Liver (tissue), 9 donors: ENCODE results near the gene CDH20. TPM values are rescaled to one million over a fixed set of nuclear protein-coding genes. Genes with fewer than 3 reads are reported as not detected.

Experiments
- DNase-seq: peaks from one replicate; pipeline ENCODE4 v3.0.0-alpha.2; 2017; ENCODE audit warnings: low spot score
- H3K27ac ChIP-seq, 2 donors: one replicate each; pipeline ENCODE4 v1.7.0; 2013; ENCODE audit warnings: inconsistent platforms in 2 of 2, low read length in 2 of 2, control low read depth in 1 of 2, low read depth in 1 of 2, mild to moderate bottlenecking in 1 of 2
- H3K27me3 ChIP-seq, 4 donors: one replicate each; pipeline versions ENCODE4 v1.6.1 to v1.7.0; 2013; ENCODE audit warnings: low read length in 3 of 4, inconsistent platforms in 1 of 4, mild to moderate bottlenecking in 1 of 4, moderate library complexity in 1 of 4; ENCODE audit not compliant: control insufficient read depth in 4 of 4, insufficient read depth in 4 of 4
- H3K36me3 ChIP-seq, 4 donors: one replicate each; pipeline versions ENCODE4 v1.6.1 to v1.7.0; 2013; ENCODE audit warnings: low read length in 3 of 4, mild to moderate bottlenecking in 3 of 4, low read depth in 1 of 4, moderate library complexity in 1 of 4; ENCODE audit not compliant: control insufficient read depth in 4 of 4, insufficient read depth in 3 of 4
- H3K4me1 ChIP-seq, 4 donors: one replicate each; pipeline versions ENCODE4 v1.6.1 to v1.7.0; 2013; ENCODE audit warnings: low read length in 3 of 4, mild to moderate bottlenecking in 3 of 4, moderate library complexity in 1 of 4; ENCODE audit not compliant: control insufficient read depth in 4 of 4, insufficient read depth in 4 of 4
- H3K4me3 ChIP-seq, 3 donors: one replicate each; pipeline versions ENCODE4 v1.6.1 to v1.7.0; 2013; ENCODE audit warnings: low read length in 3 of 3, control low read depth in 1 of 3, low read depth in 1 of 3, mild to moderate bottlenecking in 1 of 3
- H3K9ac ChIP-seq, 2 donors: one replicate each; pipeline ENCODE4 v1.7.0; 2013; ENCODE audit warnings: low read length in 2 of 2, mild to moderate bottlenecking in 2 of 2, moderate library complexity in 2 of 2, control low read depth in 1 of 2, low read depth in 1 of 2
- H3K9me3 ChIP-seq, 4 donors: one replicate each; pipeline versions ENCODE4 v1.6.1 to v1.7.0; 2013; ENCODE audit warnings: low read length in 3 of 4; ENCODE audit not compliant: control insufficient read depth in 4 of 4
- CTCF ChIP-seq: fragments of 150-350 bp; IDR thresholded peaks from 2 replicates; pipeline ENCODE4 v1.5.1; 2017; ENCODE audit warnings: improper control_type of control experiment, low read depth, low read length; ENCODE audit not compliant: missing input control
- EGR1 ChIP-seq, 2 donors: IDR thresholded peaks; 2 replicates each; pipeline ENCODE4 v1.6.1; 2016 to 2018; ENCODE audit warnings: antibody characterized with exemption in 2 of 2, low read depth in 2 of 2
- FOXA1 ChIP-seq: IDR thresholded peaks from 2 replicates; pipeline ENCODE4 v1.6.1; 2016; ENCODE audit warnings: antibody characterized with exemption
- FOXA2 ChIP-seq: IDR thresholded peaks from 2 replicates; pipeline ENCODE4 v1.6.1; 2016; ENCODE audit warnings: antibody characterized with exemption
- GABPA ChIP-seq, 2 donors: IDR thresholded peaks in 1 of 2; conservative IDR thresholded peaks in 1 of 2; 2 replicates each; pipeline ENCODE4 v1.6.1; 2016; ENCODE audit warnings: antibody characterized with exemption in 2 of 2, mild to moderate bottlenecking in 1 of 2, moderate library complexity in 1 of 2
- HNF4G ChIP-seq: IDR thresholded peaks from 2 replicates; pipeline ENCODE4 v1.6.1; 2016; ENCODE audit warnings: antibody characterized with exemption
- JUND ChIP-seq, 2 donors: IDR thresholded peaks; 2 replicates each; pipeline ENCODE4 v1.6.1; 2016; ENCODE audit warnings: antibody characterized with exemption in 2 of 2
- NR2F2 ChIP-seq: IDR thresholded peaks from 2 replicates; pipeline ENCODE4 v1.6.1; 2016; ENCODE audit warnings: antibody characterized with exemption
- RAD21 ChIP-seq, 2 donors: IDR thresholded peaks; 2 replicates each; pipeline ENCODE4 v1.6.1; 2016; ENCODE audit warnings: antibody characterized with exemption in 2 of 2, mild to moderate bottlenecking in 2 of 2
- RXRA ChIP-seq, 2 donors: IDR thresholded peaks; 2 replicates each; pipeline ENCODE4 v1.6.1; 2017 to 2018; ENCODE audit warnings: antibody characterized with exemption in 2 of 2, mild to moderate bottlenecking in 1 of 2
- SP1 ChIP-seq: IDR thresholded peaks from 2 replicates; pipeline ENCODE4 v1.6.1; 2018; ENCODE audit warnings: antibody characterized with exemption, mild to moderate bottlenecking
- TAF1 ChIP-seq: conservative IDR thresholded peaks from 2 replicates; pipeline ENCODE4 v1.6.1; 2016; ENCODE audit warnings: antibody characterized with exemption, mild to moderate bottlenecking
- YY1 ChIP-seq: IDR thresholded peaks from 2 replicates; pipeline ENCODE4 v1.6.1; 2016; ENCODE audit warnings: antibody characterized with exemption, mild to moderate bottlenecking
- ZBTB33 ChIP-seq: IDR thresholded peaks from 2 replicates; pipeline ENCODE4 v1.6.1; 2016; ENCODE audit warnings: antibody characterized with exemption
- WGBS: extraction: QIAGEN DNeasy Blood & Tissue Kit; methylation state at CpG from one replicate; pipeline ENCODE4 v1.1.7; 2013; 5-methylcytosine and 5-hydroxymethylcytosine counted together
- polyA plus RNA-seq, 2 donors: library from polyadenylated mRNA; stranded (reverse) in 1 of 2; unstranded in 1 of 2; fragments of 200-250 nt in 1 of 2; fragments of >200 nt in 1 of 2; fragmentation: Nextera tagmentation in 1 of 2; extraction: Ambion mirVana in 1 of 2; gene quantifications; one replicate each; pipeline versions ENCODE4 v1.2.1 to v1.2.3, GENCODE V29; 2013 to 2015
- total RNA-seq, 2 donors: library from RNA; depleted of rRNA; stranded (reverse); fragments of >200 nt; gene quantifications; one replicate each; pipeline ENCODE4 v1.2.3, GENCODE V29; 2014
- TF ChIP-seq, protein P1 (sequence below): IDR thresholded peaks from 2 replicates; pipeline ENCODE4 v1.6.1; 2016; ENCODE audit warnings: antibody characterized with exemption
- TF ChIP-seq, protein P2 (sequence below): IDR thresholded peaks from 2 replicates; pipeline ENCODE4 v1.6.1; 2016; ENCODE audit warnings: antibody characterized with exemption
- donor health status: healthy.
- donor health status: healthy.
- donor health status: healthy.
- donor health status: healthy.
- donor health status: healthy.

CDH20 gene
- total and polyA plus RNA-seq, 4 donors, result 0.08 to 0.11 (median 0.09) TPM; not detected in 1

- Histone ChIP-seq H3K27ac (no peak overlapping the region), H3K9ac (no peak overlapping the region), H3K9me3 (no peaks in the 10 kb centered on the region), H3K4me3 (no peak overlapping the region), H3K36me3 (no peaks in the 10 kb centered on the region), H3K4me1 (peaks cover 2 to 12% (median 8%) of the 10 kb centered on the region in 4 donors), H3K27me3 (peaks cover 0 to 14% (median 3%) of the 10 kb centered on the region in 4 donors)
- no peak for DNase-seq
- TF ChIP-seq RAD21 (IDR thresholded peaks at IDR 0.05), result no peak
- TF ChIP-seq, protein P1, sequence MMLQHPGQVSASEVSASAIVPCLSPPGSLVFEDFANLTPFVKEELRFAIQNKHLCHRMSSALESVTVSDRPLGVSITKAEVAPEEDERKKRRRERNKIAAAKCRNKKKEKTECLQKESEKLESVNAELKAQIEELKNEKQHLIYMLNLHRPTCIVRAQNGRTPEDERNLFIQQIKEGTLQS, result no peak
- 74% methylated on average over 3 of the region's 3 CpGs for WGBS
These were observed 4.3 kb downstream of the CDH20 start for GRCh38 chr18:61337527-61337926.

- Histone ChIP-seq H3K27me3 (peaks cover 0 to 7% (median 1%) of the 10 kb centered on the region in 4 donors), H3K4me3 (no peak overlapping the region), H3K4me1 (peaks cover 0 to 3% (median 0%) of the 10 kb centered on the region in 4 donors), H3K9ac (no peak overlapping the region), H3K27ac (no peak overlapping the region), H3K36me3 (no peaks in the 10 kb centered on the region), H3K9me3 (no peaks in the 10 kb centered on the region)
- no peak for TF ChIP-seq NR2F2
- no peak for TF ChIP-seq ZBTB33
- no peak for TF ChIP-seq FOXA1
- no peak for TF ChIP-seq CTCF
- no peak for TF ChIP-seq RAD21 (IDR thresholded peaks at IDR 0.05)
- TF ChIP-seq, protein P2, sequence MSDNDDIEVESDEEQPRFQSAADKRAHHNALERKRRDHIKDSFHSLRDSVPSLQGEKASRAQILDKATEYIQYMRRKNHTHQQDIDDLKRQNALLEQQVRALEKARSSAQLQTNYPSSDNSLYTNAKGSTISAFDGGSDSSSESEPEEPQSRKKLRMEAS, result no peak
- DNase-seq, result no peak
- 0% methylated on average over 1 of the region's 1 CpG for WGBS
These were observed 6.9 kb downstream of the CDH20 start for GRCh38 chr18:61340148-61340547.

- Histone ChIP-seq H3K36me3 (no peaks in the 10 kb centered on the region), H3K9ac (no peak overlapping the region), H3K9me3 (no peaks in the 10 kb centered on the region), H3K27me3 (peaks cover 0 to 2% (median 0%) of the 10 kb centered on the region in 4 donors), H3K4me3 (no peak overlapping the region), H3K27ac (no peak overlapping the region), H3K4me1 (no peaks in the 10 kb centered on the region)
- DNase-seq, result no peak
- no peak for TF ChIP-seq CTCF
- TF ChIP-seq ZBTB33, result no peak
- no peak for TF ChIP-seq TAF1
- TF ChIP-seq RXRA (IDR thresholded peaks at IDR 0.05), result no peak
- no peak for TF ChIP-seq RAD21 (IDR thresholded peaks at IDR 0.05)
- no peak for TF ChIP-seq JUND (IDR thresholded peaks at IDR 0.05)
- TF ChIP-seq, protein P2, result no peak
- no peak for TF ChIP-seq SP1
- no peak for TF ChIP-seq NR2F2
- TF ChIP-seq, protein P1, result no peak
- no peak for TF ChIP-seq YY1
- no peak for TF ChIP-seq EGR1 (IDR thresholded peaks at IDR 0.05; ENCODE audit: low read depth in 2 of 2)
- no peak for TF ChIP-seq GABPA (IDR thresholded peaks at IDR 0.05 in 1 of 2, conservative IDR thresholded peaks at IDR 0.05 in 1 of 2)
- TF ChIP-seq FOXA2, result no peak
- no peak for TF ChIP-seq HNF4G
These were observed 15.0 kb downstream of the CDH20 start for GRCh38 chr18:61348230-61348629.
